HG03159 (cell line): Measurements from ENCODE around the gene NOP14.
"Not testable (repeated sequence)": the region's sequence is repeated elsewhere in the genome, so short reads cannot be mapped to it uniquely, and the experiment has no call there.

ENCODE experiments used
- ATAC-seq: cut with Tn5 transposase; IDR thresholded peaks from one replicate; pipeline ENCODE4 v1.9.1; 2021; ENCODE audit warnings: mild to moderate bottlenecking, moderate library complexity; ENCODE audit not compliant: unreplicated experiment

The NOP14 gene

DNA sequence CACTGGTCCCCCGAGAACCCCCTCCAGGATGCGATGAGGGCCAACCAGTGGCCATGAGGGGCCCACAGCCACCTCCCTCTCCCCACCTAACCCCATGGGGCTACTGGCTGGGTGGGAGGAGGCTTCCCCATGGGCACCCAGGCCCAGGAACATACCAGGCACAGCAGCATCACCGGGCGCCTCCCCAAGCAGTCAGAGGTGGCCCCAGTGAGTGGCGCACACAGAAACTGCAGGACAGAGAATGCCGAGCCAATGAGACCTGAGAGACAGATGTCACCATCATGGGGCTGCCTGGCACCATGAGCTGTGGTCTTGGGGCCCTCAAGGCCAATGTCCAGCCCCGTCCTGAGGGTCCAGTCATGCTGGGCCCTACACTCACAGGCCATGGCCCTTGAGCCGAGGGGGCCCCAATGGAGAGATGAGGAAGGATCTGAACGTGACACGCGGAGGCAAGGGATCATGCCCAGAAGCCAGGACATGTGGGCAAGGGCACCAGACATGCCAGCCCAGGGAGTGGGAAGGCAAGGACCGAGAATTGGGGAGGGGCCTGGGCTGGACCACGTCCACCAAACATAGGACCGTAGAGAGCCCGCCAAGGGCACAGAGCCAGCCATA lies 30.1 kb downstream of the NOP14 start:
- ATAC-seq = no peak

DNA sequence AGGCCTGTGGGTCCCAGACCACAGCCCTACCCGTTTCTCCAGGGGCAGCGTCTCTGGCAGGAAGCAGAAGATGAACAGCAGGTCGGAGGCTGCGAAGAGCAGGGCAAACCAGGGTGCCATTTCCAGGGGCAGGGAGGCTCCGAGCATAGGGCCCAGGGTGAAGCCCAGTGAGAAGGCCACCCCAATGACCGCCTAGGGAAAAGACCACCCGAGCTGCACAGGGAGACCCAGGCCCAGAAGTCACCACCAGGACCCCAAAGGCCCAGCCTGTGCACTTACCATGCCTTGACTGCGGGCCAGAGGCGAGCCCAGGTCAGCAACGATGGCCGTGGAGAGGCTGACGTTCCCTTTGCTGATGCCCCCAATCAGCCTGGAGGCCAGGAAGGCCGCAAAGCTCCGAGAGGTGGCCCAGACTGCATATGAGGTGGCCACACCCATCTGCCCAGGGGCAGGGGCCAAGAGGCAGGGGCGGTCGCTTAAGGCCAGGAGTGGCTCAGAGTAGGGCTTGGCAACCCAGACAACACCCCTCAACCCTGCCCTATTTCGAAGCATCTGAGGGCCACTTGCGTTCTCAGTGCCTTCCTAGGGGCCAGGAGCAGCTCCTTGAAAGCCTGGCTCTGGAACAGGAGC lies 30.8 kb downstream of the NOP14 start:
- ATAC-seq = no peak

DNA sequence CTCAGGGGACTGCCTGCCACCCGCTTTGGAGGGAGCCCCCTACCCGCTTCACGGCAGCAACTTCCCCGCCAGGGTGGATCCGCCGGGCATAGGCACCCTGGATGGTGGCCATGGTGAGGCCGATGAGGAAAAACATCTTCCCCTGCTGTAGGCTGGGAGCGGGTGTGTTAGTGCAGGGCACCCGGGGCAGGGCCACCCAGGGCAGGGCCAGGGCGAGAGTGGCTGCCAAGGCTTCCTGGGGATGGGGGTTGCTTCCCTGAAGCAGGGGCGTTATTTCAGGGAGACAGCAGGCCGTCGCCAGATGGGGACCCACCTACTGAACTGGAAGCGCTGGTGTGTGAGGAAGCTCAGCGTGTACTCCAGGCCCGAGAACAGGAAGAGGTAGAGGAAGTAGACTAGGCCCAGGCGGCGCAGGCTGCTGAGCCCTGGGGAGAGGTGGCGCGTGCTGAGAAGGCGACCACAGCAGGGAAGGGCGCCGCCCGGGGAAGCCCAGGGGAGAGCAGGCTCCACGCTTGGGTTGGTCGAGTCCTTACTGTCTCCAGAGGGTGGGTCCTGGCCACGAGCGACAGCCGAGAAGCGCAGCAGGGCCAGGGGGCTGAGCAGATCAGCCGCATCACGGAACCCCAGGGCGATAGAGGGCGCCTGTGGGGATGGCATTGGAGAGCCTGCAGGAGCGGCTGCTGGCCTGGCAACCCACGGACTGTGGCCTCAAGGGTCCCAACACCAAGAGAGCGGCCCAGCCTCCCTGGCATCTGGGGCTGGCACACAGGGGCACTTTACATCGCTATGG lies 31.5 kb downstream of the NOP14 start:
- ATAC-seq = no peak

DNA sequence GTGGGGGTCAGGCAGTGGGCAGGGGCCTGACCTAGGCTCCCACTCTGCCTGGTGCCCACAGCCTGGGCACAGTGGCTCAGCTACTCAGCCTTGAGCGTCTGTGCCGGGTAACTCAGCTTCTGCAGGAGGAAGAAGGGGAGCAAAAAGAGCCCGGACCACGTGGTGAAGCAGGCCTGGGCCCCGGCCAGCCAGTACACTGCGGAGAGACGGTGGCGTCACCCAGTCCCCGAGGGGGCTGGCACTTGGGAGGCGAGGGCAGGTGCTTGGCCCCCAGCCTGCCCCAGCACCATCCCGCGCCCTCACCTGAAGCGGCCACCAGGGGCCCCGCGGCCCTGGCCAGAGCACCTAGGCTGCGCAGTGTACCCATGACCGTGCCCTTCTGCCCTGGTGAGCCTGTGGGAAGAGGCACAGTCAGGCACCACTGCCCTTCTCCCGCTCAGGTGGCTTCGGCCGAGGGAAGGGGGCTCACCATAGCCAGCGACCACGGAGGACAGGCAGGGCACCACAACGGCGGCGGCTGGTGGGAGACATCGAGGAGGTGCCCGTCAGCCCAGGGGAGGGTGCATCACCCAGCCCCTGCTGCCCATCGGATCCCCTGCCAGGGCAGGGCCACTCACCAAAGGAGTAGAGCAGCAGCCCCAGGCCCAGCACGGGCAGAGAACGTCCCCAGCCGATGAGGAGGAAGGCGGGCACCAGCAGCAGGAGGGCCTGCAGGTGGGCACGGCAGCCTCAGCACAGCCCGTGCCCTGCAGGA lies 32.3 kb downstream of the NOP14 start:
- ATAC-seq = no peak

DNA sequence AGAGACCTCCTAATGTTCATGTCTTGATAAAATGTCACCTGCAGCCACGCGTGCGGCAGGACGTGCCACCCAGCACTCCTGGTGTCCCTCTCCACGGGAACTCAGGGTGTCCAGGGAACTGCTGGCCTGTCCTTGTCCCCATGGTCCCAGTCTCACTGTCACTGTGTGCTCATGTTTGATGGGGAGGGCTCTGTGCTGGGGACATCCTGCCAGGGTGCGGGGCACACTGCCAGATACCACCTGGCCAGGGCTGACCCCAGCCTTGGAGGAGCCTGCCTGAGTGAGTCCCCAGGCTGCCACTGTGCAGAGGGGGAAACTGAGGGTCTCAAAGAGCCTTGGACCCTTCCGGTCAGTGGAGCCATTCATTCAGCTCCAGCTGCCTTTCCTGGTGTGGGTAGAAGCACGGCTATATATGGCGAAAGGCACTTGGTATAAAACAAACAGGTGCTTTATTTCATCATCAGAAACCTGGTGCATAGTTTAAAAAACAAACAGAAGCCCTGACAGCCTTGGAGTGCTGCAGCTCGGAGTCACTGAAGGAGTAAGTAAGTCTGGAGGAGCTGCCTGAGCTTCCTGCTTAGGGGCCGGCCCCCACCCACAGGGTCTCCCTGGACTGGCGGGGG lies 33.0 kb downstream of the NOP14 start:
- no peak for ATAC-seq

DNA sequence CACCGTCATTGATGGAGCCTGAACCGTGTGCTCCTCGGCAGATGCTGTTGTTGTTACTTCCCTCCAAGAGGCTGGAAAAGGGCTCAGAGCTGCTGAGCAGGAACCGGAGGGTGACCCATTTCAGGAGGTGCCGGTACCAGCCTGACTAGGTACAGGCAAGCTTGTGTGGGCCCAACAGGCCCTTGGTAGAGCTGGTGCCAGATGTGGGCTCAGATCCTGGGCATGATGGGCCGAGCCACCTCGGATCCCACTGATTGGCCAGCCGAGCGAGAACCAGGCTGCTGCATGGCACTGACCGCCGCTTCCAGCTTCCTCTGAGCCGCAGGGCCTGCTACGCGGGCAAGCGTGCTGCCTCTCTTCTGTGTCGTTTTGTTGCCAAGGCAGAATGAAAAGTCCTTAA lies 33.7 kb downstream of the NOP14 start:
- no peak for ATAC-seq

DNA sequence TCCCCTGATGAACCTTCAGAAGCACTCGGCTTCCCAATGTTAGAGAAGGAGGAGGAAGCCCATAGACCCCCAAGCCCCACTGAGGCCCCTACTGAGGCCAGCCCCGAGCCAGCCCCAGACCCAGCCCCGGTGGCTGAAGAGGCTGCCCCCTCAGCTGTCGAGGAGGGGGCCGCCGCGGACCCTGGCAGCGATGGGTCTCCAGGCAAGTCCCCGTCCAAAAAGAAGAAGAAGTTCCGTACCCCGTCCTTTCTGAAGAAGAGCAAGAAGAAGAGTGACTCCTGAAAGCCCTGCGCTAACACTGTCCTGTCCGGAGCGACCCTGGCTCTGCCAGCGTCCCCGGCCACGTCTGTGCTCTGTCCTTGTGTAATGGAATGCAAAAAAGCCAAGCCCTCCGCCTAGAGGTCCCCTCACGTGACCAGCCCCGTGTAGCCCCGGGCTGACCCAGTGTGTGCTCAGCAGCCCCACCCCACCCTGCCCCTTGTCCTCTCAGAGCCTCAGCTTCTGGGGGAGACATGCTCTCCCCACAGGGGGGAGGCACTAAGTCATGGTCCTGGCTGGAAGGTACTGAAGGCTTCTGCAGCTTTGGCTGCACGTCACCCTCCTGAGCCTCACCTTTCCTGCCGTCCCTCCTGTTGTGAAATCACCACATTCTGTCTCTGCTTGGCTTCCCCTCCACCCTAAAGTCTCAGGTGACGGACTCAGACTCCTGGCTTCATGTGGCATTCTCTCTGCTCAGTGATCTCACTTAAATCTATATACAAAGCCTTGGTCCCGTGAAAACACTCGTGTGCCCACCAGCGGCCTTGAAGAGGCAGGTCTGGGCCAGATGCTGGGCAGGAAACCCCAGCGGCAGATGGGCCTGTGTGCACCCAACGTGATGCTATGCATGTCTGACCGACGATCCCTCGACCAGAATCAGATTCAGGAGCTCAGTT lies 34.7 kb downstream of the NOP14 start:
- no peak for ATAC-seq

DNA sequence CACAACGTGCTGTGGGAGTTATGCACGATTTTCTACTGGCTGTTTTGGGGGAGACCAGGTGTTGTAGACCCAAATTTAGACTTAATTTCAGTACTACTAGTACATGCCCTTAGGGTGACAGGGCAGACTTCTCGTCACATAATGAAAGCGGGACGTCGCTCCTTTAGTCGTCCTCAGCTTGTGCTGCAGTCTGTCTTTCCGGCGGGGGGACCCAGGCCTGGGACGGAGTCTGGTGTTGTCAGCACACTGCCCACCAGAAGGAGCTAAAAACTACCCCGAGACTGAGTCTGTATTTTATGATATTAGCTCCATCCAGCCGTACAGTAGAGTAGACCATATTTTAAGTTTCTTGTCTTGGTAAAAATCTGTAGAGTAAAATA lies 35.5 kb downstream of the NOP14 start:
- no peak for ATAC-seq

DNA sequence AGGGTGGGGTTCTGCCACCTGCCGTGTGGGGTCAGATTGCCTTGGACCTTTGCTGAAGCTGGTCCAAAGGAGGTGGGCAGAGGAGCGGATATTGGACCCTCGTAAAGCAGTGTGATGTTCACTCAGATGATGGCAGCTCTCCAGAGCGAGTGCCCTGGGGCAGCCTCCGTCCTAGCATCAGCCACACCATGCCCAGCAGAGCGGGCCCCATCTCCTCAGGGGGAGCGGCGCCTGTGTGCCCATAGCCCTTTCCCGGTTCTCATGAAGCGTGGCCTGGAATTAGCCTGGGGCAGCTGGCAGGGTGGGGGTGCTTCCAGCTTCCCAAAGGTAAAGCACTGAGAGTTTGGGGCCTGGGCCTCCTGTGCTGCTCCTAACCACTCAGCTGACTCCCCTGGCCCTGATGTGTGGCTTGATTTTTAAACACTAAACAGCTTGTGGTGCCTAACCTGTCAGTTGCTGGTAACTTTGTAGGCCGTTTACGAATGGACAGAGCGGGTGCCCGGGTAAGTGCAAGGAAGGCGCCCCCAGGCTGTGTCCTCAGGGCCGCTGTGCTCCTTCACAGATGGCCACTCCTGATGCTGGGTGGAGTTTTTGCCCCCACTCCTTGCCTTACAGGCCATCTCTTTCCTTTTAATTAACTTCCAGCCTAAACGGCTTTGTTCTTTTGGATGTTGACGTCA lies 36.0 kb downstream of the NOP14 start:
- ATAC-seq = no peak

DNA sequence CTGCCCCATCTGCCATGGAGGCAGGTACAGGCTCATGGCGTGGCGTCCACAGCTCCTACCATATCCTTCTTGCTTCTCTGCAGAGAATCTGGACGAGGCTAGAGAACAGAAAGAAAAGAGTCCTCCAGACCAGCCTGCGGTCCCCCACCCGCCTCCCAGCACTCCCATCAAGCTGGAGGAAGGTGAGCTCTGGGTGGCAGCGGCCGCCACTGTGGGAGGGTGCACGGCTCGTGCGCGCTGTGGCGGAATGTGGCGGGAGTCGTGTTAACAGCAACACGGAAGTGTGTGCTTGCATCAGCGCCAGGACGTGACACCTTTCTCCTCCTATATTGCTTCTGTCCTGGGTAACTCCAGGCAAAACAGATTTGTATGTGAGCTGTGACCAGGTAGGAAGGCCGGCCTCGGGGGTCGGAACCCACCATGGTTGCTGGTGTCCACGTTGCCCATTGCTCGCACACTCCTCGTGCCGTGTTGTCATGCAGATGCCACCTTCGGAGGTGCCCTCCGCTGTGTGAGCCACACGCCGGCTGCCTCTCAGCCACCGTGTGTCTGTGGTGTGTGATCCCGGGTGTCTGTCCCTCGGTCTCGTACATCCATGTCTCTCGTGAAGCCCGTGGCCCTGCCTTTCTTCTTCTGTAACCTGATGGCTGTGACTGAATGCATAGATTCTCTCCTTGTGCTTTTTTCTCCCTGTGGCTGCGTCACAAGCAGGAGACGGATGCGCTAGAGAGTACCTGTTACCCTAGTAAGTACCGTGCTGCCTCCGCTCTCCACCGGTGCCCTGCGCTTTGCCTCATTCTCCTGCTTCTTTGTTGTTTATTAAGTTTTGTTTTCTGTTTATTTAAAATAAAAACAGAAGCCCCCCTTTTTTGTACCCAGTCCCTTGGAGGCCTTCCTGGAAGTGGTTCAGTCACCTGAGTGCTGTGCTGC lies 37.0 kb downstream of the NOP14 start:
- no peak for ATAC-seq

DNA sequence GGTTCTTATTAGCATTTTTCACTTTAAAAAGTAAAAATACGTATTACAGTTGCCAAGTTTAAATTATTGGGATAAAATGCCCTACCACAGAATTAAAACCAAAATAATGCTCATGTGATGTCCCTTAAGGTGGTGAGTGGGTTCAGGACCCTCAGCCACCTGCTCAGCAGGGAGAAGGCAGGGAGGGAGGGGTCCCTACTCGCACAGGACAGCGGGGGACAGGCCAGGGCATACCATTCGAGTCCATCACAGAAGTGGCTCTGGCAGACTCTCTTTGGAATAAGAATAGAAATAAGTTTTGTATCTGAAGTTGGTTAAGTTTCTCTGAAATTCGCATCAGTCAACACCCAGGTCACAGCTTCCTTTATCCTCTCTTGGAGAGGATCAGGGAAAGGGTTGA lies 37.7 kb downstream of the NOP14 start:
- no peak for ATAC-seq

DNA sequence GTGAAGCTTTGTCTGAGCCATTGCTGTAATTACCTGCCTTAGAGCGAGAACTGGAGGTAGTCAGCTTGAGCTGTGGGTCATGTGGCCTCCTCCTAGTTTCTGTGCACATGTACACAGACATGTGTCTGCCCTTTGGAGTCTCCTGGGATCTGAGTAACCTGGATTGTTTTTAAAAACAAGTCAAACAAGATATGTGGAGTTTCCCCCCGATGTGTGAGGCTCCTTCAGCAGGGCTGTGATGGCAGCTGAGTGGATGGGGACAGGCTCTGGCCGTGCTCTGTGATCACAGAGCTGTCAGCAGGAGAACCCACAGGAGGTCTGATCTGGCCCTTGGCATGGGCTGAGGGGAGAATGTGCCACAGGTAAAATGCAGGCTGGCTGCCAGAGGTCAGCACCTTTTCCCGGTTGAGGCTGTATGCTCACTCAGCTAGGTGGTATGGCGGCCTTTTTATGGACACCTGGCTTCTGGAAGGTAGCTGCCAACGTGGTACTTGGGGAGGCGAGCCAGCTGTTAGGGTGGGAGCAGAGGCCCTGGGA lies 38.4 kb downstream of the NOP14 start:
- no peak for ATAC-seq

DNA sequence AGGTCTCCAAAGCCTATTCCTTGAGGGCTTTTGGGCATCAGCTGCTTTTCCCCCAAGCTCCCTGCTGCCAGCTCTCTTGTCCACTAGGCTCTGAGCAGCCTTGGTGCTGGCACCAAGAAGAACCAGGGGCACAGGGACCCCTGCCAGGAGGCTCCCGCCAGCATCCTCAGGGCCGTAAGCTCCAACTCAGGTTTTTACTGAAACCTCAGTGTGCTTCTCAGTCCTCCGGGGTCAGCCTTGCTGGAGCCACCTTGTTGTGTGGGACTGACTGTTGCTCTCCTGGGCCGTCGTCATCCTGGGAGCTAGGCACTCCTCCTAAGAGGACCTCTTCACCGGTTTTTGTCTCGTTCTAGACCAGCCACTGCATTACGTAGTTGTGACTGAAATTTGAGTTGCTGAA lies 38.9 kb downstream of the NOP14 start:
- no peak for ATAC-seq

DNA sequence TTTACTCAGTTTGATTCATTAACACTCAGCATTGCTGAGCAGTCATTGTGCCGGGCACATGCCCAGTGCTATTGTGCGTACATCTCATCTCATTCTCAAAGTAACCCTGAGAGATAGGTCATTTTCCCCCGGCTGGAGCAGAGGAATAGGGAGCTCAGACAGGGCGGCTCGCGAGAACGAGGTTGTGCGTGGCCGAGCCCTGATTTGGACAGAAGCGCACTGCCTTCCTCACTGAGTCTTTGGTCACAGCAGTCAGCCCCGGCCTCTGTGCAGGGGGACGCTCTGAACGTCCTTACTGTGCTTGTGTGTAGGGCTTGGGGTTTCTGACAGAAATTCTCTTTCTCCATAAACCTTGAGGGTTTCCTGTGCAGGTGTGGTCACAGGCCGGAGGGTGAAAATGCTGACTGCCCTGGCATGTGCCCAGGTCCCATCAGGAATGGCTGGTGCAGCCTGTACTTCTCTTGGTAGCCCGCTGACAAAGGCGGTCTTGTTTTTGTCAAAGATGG lies 39.5 kb downstream of the NOP14 start:
- ATAC-seq = no peak

DNA sequence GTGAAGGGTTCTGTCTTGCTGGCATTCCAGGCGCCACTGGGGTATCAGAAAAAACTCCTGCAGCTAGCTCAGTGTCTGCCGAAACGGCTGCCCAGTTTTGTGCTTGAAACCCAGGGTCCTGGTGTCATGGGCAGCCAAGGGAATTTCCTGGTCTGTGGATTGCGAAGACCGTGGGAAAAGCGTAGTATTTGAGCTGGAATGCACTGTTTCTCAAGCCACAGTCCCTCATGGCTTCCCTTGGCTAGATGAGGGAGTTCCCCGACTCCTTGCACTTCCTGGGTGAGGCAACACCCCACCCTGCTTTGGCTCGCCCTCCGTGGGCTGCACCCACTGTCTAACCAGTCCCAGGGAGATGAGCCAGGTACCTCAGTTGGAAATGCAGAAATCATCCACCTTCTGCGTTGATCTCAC lies 40.1 kb downstream of the NOP14 start:
- no peak for ATAC-seq

DNA sequence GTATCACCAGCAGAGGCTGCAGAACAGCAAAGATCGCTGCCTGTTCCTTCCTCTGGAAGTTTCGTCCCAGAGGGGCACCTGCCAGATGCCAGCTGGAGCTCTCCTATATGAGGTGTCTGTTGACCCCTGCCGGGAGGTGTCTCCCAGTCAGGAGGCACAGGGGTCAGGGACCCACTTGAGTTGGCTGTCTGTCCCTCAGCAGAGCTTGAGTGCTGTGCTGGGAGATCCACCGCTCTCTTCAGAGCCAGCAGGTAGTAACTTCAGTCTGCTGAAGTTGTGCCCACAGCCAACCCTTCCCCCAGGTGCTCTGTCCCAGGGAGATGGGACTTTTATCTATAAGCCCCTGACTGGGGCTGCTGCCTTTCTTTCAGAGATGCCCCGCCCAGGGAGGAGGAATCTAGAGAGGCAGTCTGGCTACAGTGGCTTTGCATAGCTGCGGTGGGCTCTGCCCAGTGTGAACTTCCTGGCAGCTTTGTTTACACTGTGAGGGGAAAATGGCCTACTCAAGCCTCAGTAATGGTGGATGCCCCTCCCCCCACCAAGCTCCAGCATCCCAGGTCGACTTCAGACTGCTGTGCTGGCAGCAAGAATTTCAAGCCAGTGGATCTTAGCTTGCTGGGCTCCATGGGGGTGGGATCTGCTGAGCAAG lies 40.6 kb downstream of the NOP14 start:
- ATAC-seq = not testable (repeated sequence)

DNA sequence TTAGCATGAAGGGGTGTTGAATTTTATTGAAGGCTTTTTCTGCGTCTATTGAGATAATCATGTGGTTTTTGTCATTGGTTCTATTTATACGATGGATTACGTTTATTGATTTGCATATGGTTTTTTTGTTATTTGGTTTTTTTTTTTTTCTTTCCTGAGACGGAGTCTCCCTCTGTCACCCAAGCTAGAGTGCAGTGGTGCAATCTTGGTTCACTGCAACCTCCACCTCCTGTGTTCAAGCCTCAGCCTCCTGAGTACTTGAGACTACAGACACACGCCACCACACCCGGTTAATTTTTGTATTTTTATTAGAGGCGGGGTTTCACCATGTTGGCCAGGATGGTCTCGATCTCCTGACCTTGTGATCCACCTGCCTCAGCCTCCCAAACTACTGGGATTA lies 44.5 kb downstream of the NOP14 start:
- not testable (repeated sequence) for ATAC-seq
